GM19099 (cell line): ENCODE measurements around the gene ICAM5.
A peak's percentile ranks its signal among the peaks of the same experiment; 100 is the strongest.

Experiments
- POLR2A ChIP-seq: IDR thresholded peaks from 3 replicates; pipeline ENCODE4 v1.6.1; 2011; ENCODE audit warnings: low read depth; ENCODE audit not compliant: insufficient read length; ENCODE audit errors: extremely low read depth

Gene ICAM5, protein sequence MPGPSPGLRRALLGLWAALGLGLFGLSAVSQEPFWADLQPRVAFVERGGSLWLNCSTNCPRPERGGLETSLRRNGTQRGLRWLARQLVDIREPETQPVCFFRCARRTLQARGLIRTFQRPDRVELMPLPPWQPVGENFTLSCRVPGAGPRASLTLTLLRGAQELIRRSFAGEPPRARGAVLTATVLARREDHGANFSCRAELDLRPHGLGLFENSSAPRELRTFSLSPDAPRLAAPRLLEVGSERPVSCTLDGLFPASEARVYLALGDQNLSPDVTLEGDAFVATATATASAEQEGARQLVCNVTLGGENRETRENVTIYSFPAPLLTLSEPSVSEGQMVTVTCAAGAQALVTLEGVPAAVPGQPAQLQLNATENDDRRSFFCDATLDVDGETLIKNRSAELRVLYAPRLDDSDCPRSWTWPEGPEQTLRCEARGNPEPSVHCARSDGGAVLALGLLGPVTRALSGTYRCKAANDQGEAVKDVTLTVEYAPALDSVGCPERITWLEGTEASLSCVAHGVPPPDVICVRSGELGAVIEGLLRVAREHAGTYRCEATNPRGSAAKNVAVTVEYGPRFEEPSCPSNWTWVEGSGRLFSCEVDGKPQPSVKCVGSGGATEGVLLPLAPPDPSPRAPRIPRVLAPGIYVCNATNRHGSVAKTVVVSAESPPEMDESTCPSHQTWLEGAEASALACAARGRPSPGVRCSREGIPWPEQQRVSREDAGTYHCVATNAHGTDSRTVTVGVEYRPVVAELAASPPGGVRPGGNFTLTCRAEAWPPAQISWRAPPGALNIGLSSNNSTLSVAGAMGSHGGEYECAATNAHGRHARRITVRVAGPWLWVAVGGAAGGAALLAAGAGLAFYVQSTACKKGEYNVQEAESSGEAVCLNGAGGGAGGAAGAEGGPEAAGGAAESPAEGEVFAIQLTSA

DNA sequence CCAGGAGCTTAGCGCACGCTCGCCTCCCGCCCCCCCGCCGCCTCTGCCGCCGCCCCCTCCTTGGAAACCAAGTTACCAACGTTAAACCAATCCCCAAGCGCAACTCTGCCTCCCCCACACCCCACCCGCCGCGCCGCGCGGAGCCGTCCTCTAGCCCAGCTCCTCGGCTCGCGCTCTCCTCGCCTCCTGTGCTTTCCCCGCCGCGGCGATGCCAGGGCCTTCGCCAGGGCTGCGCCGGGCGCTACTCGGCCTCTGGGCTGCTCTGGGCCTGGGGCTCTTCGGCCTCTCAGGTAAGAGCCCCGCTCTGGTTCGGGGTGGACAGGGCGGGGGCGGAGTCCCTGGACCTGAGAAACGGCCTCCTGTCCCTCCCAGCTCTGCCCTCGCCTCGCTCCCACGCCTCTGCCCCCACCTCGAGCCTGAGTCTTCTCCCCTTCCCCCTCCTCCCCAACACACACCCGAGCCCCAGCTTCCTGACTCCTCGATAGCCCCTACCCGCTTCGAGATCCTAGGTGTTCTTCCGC, at the start of gene ICAM5:
Gene ICAM5 (plus strand): TSS at position 117 of the 521 bp plus-strand sequence. CDS start 92 bp downstream, at position 209.
- no peak for TF ChIP-seq POLR2A

DNA sequence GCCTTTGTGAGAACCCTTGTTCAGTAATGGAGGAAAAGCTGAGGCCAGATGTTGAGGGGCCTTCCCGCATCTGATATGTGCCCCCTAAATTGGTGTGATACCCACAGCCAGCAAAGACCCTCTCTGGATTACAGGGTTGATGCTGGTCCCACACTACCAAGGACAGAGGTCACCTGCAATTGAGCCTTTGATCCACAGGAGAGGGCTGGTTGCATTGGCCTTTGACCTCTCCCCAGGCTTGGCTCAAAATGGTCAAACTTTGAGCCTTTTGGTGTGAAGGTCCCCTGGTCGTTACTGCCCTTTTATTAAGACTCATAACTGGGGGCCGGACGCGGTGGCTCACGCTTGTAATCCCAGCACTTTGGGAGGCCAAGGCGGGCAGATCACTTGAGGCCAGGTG, 46.1 kb upstream of the ICAM5 start:
- TF ChIP-seq POLR2A: no peak

GRCh38 chr19:10245189-10245939, 44.4 kb upstream of the ICAM5 start:
- no peak for TF ChIP-seq POLR2A

DNA sequence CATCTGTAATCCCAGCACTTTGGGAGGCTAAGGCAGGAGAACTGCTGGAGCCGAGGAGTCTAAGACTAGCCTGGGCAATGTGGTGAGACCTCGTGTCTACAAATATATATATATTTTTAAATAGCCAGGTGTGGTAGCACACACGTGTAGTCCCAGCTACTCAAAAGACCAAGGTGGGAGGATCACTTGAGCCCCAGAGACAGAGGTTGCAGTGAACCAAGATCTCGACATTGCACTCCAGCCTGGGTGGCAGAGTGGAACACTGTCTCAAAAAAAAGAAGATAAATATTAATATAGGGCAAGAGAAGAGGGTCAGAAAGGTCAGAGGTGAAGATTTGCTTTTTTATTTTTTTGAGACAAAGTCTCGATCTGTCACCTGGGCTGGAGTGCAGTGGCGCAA, 43.2 kb upstream of the ICAM5 start:
- TF ChIP-seq POLR2A: no peak

- peak; percentile 80 for TF ChIP-seq POLR2A
Observed at GRCh38 chr19:10251792-10252694, 37.7 kb upstream of the ICAM5 start, which contains the start of gene MRPL4. Gene MRPL4 (plus strand): TSS chr19:10252214. CDS start chr19:10252254, 40 bp downstream.

DNA sequence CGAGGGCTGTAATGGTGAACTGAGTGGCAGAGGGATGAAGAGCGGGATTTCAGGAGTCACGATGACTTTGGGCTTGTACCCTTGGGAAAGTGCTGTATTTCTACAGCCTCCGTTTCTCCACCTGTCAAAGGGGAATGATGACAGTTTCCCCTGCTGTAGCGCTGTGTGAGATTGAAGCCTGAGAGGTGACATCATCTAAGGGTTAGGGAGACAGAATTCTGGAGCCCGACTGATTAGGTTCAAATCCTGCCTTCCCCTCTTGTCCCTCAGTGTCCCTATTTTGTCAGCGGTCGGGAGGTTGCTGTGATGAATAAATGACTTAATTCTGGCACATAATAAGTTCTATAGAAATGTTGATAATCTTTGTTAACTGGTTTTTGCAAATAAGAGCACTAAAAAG, 37.0 kb upstream of the ICAM5 start:
- no peak for TF ChIP-seq POLR2A

DNA sequence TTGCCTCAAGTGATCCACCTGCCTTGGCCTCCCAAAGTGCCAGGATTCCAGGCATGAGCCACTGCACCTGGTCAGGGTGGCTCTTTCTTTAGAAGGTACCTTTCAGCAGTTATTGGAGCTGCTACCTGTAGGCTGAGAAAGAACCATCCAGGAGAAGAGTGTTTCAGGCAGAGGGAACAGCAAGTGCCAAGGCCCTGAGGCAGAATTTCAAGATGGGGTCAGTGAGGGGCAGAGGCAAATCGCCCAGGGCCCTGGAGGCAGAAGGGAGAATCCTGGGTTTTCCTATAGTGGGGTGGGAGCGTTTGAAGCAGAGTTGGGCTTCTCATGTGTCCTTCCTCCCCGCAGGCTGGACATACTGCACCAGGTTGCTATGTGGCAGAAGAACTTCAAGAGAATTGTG, 35.5 kb upstream of the ICAM5 start:
- TF ChIP-seq POLR2A: no peak

GRCh38 chr19:10255358-10255757, 34.4 kb upstream of the ICAM5 start:
- no peak for TF ChIP-seq POLR2A

DNA sequence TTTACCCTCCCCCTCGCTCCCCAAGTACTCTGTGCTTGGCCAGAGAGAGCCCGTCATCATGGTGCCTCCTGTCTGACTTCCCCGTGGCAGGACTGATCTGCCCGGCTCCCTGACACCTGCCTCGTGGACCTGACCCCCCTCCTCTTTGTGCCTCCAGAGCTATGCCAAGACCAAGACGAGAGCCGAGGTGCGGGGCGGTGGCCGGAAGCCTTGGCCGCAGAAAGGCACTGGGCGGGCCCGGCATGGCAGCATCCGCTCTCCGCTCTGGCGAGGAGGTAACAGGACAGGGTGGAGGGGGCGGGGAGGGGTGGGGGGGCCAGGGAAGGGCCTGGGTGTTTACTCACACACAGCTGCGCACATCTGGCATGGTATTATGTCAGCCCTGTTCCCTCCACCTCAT, 33.2 kb upstream of the ICAM5 start:
- no peak for TF ChIP-seq POLR2A

GRCh38 chr19:10256970-10257615, 32.7 kb upstream of the ICAM5 start:
- TF ChIP-seq POLR2A: no peak

DNA sequence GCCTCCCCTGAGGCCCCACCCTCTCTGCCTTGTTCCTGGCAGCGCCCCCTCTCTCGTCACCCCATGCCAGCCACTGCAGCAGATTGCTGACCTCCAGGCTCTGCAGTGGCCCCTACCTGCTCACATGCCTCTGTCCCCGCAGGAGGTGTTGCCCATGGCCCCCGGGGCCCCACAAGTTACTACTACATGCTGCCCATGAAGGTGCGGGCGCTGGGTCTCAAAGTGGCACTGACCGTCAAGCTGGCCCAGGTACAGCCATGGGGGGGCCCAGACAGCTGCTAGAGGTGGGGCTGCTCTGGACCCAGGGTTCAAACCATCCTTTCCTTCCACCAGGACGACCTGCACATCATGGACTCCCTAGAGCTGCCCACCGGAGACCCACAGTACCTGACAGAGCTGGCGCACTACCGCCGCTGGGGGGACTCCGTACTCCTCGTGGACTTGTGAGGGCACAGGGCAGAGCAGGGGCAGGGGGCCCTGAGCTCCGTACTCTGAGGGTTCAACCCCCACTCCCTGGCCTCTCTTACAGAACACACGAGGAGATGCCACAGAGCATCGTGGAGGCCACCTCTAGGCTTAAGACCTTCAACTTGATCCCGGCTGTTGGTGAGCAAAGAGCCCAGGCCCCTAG, 31.6 kb upstream of the ICAM5 start:
- no peak for TF ChIP-seq POLR2A

DNA sequence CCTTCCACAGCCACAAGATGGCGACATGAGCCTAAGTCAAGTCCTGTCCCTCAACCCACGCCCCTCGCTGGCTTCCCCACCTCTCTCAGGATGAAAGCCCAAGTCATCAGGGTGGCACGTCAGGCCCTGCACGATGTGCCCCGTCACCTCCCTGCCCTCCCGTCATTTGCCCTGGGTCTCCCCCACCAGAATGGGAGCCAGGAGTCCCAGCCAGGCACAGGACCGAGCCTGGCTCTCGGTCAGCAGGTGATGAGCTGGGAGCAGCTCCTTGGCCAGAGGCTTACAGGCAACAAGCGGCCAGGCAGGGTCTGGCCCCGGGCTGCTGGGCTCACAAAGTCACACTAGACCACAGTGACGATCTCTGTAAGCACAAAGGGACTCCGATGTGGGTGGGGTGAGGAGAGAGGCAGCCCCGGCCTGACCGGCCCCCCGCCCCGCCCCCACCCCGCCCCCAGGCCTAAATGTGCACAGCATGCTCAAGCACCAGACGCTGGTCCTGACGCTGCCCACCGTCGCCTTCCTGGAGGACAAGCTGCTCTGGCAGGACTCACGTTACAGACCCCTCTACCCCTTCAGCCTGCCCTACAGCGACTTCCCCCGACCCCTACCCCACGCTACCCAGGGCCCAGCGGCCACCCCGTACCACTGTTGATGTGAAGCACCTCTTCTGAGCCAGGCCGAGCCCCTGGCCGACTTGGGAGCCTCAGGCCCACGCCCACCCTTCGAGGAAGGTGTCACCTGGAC, 30.4 kb upstream of the ICAM5 start:
- no peak for TF ChIP-seq POLR2A

DNA sequence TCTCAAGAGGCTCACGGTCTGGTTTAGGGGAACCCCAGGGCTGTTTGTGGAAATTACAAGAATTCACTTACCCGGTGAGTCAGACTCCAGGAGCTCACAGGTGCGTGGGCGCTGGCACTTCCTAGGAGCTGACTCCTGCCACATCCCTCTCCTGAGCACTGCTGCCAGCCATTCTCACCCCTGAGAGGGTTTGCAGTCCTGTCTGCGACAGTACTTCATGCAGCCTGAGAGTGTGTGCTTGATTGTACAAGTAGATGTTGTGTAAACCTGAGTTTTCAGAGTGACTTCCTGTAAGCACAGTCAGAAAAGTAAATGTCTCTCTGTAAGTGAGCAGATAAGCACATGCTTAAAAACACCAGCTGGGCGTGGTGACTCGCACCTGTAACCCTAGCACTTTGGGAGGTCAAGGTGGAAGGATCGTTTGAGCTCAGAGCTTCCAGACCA, 29.6 kb upstream of the ICAM5 start:
- TF ChIP-seq POLR2A: no peak

DNA sequence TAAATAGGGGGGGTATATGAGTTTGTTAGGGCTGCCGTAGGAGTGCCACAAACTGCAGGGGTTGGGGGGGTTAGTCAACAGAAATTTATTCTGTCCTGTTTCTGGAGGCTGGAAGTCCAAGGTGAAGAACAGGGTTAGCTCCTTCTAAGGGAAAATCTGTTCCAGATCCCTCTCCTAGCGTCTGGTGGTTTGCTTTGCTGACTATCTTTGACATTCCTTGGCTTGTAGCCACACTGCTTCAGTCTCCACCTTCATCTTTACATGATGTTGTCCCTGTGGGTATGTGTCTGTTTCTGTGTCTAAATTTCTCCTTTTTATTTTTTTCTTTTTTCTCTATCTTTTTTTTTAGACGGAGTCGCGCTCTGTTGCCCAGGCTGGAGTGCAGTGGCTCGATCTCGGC, 27.0 kb upstream of the ICAM5 start:
- no peak for TF ChIP-seq POLR2A
